DMS114 treated with DMSO at 0.1 percent for 48 hours (cell line): ENCODE measurements around the gene ALK.

Source experiments
- DNase-seq: peaks from one replicate; lab custom pipeline; 2025; ENCODE audit not compliant: unreplicated experiment; lab: John Stamatoyannopoulos, UW

Gene ALK

GRCh38 chr2:29723255-29724001, 198.0 kb downstream of the ALK start:
- DNase-seq, result no peak

GRCh38 chr2:29719639-29720038, 201.7 kb downstream of the ALK start:
- DNase-seq, result no peak

- DNase-seq, result no peak
These were observed 203.2 kb downstream of the ALK start for GRCh38 chr2:29718076-29718686.

- no peak for DNase-seq
These were observed 205.7 kb downstream of the ALK start for GRCh38 chr2:29715655-29716054.

GRCh38 chr2:29714333-29714732, 207.1 kb downstream of the ALK start:
- no peak for DNase-seq

- DNase-seq, result no peak
These were observed 215.1 kb downstream of the ALK start for GRCh38 chr2:29706171-29706720.

GRCh38 chr2:29705616-29706015, 215.8 kb downstream of the ALK start:
- no peak for DNase-seq

- DNase-seq, result no peak
These were observed 218.1 kb downstream of the ALK start for GRCh38 chr2:29703336-29703735.

- DNase-seq, result no peak
These were observed 219.1 kb downstream of the ALK start for GRCh38 chr2:29702276-29702675.

GRCh38 chr2:29700560-29700959, 220.8 kb downstream of the ALK start:
- DNase-seq, result no peak

- DNase-seq, result no peak
These were observed 222.3 kb downstream of the ALK start for GRCh38 chr2:29699045-29699444.

GRCh38 chr2:29698216-29698615, 223.2 kb downstream of the ALK start:
- no peak for DNase-seq

- no peak for DNase-seq
These were observed 223.7 kb downstream of the ALK start for GRCh38 chr2:29697715-29698114.

GRCh38 chr2:29697181-29697580, 224.2 kb downstream of the ALK start:
- no peak for DNase-seq

GRCh38 chr2:29694741-29695140, 226.6 kb downstream of the ALK start:
- DNase-seq, result no peak

- no peak for DNase-seq
These were observed 229.9 kb downstream of the ALK start for GRCh38 chr2:29691391-29691950.

GRCh38 chr2:29689666-29690065, 231.7 kb downstream of the ALK start:
- no peak for DNase-seq

- no peak for DNase-seq
These were observed 233.0 kb downstream of the ALK start for GRCh38 chr2:29688429-29688828.

- DNase-seq, result no peak
These were observed 234.3 kb downstream of the ALK start for GRCh38 chr2:29687121-29687520.

- DNase-seq, result no peak
These were observed 244.4 kb downstream of the ALK start for GRCh38 chr2:29676886-29677453.

- DNase-seq, result no peak
These were observed 256.8 kb downstream of the ALK start for GRCh38 chr2:29664578-29664977.

GRCh38 chr2:29663268-29663667, 258.1 kb downstream of the ALK start:
- no peak for DNase-seq
